HG03064 (cell line): ENCODE data around the gene LAMC3.
"Not testable (repeated sequence)": the region's sequence is repeated elsewhere in the genome, so short reads cannot be mapped to it uniquely, and the experiment has no call there.

Experiments used
- ATAC-seq: cut with Tn5 transposase; IDR thresholded peaks from one replicate; pipeline ENCODE4 v1.9.1; 2021; ENCODE audit warnings: low read depth; ENCODE audit not compliant: unreplicated experiment

LAMC3 gene

DNA sequence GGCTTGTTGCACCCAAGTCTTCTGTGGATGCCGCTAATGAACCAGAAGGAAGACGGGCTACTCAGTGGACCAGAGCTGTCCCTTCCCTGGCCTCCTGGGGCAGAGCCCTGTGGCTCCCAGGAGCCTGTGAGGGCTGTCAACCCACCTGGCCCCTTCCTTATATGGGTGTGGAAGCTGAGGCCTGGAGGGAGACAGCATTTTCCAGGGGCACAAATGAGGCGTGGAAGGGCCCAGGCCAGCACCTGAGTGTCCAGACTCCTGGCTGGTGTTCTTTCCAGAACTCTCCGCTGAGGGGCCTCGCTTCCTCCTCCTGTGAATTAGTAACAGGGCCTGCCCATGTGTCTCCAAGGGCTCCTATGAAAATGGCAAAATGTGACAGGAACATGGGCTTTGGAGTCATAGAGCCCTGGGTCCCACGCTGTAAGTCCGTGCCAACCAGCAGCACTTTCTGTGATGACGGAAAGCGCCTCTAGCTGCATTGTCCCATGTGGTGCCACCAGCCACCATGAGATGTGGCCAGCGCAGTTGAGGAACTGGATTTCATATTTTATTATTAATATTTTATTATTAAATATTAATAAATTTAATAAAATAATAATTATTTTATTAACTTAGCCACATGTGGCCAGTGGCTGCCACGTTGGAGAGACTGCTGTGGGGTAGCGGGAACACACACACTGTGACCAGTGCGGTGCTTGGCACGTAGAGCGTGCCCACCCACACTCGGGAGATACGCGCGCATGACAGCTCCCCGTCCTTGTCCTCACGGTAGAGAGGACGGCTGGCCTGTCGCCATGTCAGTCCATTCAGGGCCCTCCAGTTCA, 18.3 kb downstream of the LAMC3 start:
- no peak for ATAC-seq

GRCh38 chr9:131027872-131028179, 18.9 kb downstream of the LAMC3 start:
- no peak for ATAC-seq

GRCh38 chr9:131028221-131028884, 19.4 kb downstream of the LAMC3 start:
- no peak for ATAC-seq

DNA sequence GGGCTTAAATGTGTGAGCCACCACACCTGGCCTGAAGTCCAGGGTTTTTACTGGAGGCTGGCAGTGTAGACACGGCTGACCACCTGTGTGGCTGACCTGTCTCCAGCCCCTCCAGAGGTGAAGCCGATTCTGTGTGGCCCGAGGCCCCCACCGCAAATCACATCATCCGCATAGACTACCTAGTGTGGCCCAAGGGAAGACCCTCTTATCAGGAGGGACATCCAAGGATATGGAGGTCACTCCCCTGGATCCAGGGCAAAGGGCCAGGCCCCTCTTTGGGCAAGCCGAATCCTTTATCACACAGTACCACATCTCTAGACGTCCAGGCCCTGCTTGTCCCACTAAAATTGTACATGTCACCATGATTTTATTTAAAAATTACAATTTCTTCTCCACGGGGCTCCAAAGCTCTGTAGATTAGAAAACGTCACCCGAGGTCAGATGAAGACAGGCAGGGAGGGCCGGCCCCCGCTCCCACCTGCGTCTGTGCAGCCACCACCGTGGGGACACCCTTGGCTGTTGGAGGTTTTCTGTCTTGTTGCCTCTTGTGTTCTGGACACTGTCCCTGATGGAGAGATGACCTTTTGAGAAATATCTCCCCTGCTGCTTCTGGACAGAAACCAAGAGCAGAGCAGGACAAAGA, 20.1 kb downstream of the LAMC3 start:
- ATAC-seq, result no peak

- no peak for ATAC-seq
Measured at GRCh38 chr9:131029574-131029952, 20.6 kb downstream of the LAMC3 start.

DNA sequence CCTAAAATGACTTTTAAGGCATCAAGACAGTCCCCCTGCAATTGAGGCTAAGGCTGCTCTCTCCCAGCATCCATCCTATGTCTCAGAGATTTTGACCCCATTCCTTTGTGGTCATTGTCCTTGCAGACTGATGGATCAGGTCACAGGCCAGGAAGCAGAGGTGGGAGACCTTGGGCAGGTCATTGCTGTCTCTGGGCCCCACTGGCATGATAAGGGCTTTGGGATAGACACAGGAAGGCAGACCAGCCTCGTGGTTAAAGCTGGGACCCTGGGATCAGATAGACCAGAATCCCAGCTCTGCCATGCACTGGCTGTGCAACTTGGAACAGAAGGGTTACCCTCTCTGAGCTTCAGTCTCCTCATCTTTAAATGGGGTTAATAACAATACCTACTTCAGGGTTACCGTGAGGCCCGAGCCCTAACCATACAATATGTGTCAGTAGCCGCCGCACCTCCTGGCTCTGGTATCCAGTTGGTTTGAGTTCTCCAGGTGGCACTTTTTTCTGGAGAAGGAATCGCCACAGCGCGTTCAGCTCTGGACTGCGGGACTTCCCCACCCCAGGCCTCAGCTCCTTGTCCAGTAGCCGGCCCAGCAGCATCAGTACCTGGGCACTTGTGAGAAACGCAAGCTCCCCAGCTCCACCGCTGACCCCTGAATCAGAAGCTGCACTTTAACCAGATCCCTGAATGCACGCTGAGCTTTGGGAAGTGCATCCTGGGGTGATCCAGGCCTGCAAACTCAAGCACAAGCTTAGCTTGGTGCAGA, 21.4 kb downstream of the LAMC3 start:
- no peak for ATAC-seq

GRCh38 chr9:131031005-131031641, 22.1 kb downstream of the LAMC3 start:
- ATAC-seq, result no peak

- no peak for ATAC-seq
Measured at GRCh38 chr9:131031642-131032005, 22.6 kb downstream of the LAMC3 start.

DNA sequence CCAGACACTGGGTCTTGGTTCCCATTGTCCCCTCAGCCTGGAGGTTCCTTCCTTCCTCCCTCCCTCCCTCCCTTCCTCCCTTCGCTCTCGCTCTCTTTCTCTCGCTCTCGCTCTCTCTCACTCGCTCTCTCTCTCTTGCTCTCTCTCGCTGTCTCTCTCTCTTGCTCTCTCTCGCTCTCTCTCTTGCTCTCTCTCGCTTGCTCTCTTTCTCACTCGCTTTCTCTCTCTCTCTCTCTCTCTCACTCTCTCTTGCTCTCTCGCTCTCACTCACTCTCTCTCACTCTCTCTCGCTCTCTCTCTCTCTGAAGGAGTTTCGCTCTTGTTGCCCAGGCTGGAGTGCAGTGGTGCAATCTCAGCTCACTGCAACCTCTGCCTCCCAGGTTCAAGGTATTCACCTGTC, 23.4 kb downstream of the LAMC3 start:
- ATAC-seq, result no peak

- ATAC-seq, result no peak
Measured at GRCh38 chr9:131033269-131034224, 24.6 kb downstream of the LAMC3 start.

DNA sequence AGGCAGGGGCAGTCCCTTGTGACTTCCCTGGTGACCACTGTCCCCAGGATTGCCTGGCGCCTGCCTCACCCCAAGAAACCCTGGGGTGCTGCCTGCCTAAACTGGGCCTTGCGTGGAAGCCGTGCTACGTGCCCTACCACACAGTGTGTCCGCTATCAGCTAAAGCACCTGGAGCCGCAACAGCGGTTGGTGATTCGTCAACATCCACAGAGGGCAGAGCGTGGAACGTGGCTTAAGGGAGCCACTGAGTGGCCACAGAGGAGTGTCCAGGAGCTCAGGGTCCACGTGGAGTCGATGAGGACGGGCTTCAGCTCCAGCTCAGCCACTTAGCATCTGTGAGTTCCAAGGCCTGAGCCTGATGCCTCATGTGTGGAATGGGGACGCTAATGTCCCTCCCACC, 25.3 kb downstream of the LAMC3 start:
- ATAC-seq, result no peak

DNA sequence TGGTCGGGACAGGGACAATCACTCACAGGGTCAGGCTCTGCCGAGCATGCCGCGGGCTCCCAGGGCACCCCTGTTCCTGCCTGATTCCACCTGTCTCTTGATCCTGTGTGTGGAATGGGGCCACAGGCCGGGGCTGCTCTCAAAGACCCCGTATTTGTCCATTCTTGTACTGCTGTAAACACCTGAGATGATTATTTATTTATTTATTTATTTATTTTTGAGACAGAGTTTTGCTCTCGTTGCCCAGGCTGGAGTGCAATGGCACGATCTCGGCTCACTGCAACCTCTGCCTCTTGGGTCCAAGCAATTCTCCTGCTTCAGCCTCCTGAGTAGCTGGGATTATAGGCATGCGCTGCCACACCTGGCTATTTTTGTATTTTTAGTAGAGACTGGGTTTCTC, 25.8 kb downstream of the LAMC3 start:
- not testable (repeated sequence) for ATAC-seq

DNA sequence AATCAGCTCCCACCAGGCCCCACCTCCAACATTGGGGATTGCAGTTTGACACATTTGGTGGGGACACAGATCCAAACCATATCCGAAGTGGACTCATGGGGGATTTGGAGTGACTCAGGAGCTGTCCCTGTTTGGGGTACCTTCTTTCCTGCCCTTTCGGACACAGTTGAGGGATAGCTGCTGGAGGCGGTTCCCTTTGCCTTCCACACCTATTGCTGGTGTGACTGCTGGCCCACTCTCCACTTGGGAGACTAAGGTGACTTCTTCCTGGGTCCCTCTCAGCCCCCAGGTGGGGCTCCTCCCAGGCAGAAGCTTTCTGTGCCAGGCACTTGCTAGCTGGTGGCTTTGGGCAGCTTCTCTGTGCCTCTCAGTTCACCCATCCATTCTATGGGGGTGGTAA, 26.6 kb downstream of the LAMC3 start:
- no peak for ATAC-seq

DNA sequence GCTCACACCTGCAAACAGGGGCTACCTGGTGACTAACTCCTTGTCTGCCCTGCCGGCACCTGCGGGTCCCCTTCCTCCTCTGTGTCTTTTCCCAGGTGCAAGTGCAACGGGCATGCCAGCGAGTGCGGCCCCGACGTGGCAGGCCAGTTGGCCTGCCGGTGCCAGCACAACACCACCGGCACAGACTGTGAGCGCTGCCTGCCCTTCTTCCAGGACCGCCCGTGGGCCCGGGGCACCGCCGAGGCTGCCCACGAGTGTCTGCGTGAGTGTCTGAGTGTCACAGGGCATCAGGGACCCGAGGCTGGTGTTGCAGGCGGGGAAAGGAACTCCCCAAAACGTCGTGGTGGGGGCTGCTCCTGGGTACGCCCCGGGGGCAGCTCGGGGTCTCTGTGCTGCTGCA, 27.1 kb downstream of the LAMC3 start:
- ATAC-seq, result no peak

DNA sequence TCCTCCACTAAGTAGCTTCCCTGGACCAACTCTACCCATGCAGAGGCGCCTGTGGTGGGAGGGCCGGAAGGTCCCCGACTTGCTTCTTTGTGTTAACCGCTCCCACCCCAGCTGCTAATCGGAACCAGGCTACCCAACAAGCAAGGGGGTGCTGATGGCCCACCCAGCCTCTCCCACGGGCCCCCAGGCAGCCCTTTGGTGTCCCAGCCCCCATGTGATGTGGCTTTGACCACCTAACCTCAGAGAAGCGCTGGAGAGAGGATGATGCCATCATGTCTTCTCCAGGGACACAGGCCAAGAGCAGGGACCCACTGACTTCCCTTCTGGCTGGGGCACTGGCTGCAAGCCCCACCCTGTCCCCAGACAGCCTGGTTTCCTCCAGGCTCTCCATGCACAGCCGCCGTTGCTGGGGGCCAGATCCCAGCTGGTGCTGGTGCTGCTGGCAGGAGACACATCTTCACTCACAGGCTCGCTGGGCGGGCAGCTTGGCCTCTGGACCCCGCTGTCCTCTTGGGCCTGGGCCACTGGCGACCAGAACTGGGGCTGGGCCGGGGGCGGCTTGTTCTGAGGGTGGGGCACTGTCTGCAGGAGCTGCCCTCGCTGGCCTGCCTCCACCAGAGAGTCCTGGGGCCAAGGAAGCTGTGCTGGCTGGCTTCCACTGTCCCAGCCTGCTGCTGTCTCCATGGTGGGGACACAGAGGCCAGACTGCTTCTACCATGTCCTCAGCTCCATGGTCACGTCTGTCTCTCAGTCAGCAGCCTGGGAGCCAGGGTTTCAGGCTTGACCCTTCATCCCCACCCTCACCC, 27.8 kb downstream of the LAMC3 start:
- no peak for ATAC-seq

GRCh38 chr9:131037335-131038255, 28.6 kb downstream of the LAMC3 start:
- no peak for ATAC-seq

DNA sequence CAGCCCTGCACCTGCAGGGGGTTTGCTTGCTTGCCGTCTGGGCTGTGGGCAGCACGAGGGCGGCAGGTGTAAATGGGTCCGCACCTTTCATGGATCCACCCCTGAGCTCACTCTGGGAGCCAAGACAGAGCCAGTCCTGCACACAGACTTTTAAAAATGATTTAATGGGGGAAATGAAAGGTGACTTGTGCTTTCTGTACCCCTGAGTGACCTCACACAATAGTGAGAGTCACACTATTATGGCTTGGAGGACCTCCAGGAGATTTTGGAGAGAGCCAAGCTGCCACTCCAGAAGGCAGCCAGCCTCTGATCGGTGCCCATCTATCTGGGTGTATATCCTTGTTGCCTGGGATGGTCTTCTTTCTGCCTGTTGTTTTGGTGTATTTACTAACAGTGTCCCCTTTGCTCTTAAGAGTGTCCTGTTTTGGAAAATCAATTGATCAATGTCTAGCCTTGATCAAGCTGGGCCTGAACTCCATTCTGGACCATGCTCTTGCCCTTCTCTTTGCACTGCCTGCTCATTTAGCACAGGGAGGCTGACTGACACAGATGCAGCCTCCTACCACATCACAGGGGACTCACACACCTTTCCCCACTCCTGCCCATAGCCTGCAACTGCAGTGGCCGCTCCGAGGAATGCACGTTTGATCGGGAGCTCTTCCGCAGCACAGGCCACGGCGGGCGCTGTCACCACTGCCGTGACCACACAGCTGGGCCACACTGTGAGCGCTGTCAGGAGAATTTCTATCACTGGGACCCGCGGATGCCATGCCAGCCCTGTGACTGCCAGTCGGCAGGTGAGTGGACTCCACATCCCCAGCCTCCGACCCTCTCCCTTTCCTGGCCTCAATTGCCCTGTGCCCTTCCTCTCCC, 29.5 kb downstream of the LAMC3 start:
- no peak for ATAC-seq
